Measurements from ENCODE around the gene DCLRE1A. TPM values are rescaled to one million over a fixed set of nuclear protein-coding genes. Genes with fewer than 3 reads are reported as not detected.

Gene DCLRE1A
- total RNA-seq, 1 experiment from 2014 or later: 15.0 TPM

- Histone ChIP-seq H3K27ac (ENCODE audit: low read length) (no peak overlapping the region), H3K27me3 (ENCODE audit: control insufficient read depth, insufficient read depth, low read length) (peaks cover 5% of the 10 kb centered on the region; the same call in 1 of the 2 replicates), H3K4me1 (ENCODE audit: control insufficient read depth, insufficient read depth, low read length) (no peaks in the 10 kb centered on the region), H3K9me3 (ENCODE audit: control insufficient read depth, insufficient read depth, low read depth, low read length) (no peaks in the 10 kb centered on the region), H3K36me3 (ENCODE audit: control insufficient read depth, insufficient read depth, low read length) (no peaks in the 10 kb centered on the region), H3K4me3 (ENCODE audit: low read depth in 2 of 2, low read length in 2 of 2) (no peak overlapping the region)
- POLR2A ChIA-PET: no interaction called here
- CTCF ChIA-PET: interaction anchor here (0.6 to 1.3 kb wide), 2 partner anchors 47 to 300 kb away, joined by 3 read pairs; no protein-coding TSS in a partner anchor
- ATAC-seq: no peak
- no peak for DNase-seq (ENCODE audit: low read depth, low spot score)
- TF ChIP-seq SIN3A (IDR thresholded peaks at IDR 0.05; ENCODE audit: borderline replicate concordance, insufficient read depth, low read depth, low read length) (no peak), POLR2AphosphoS5 (IDR thresholded peaks at IDR 0.05; ENCODE audit: low read depth, low read length) (no peak), TCF7L2 (IDR thresholded peaks at IDR 0.05; ENCODE audit: low read depth, low read length) (no peak)
- TF ChIP-seq, protein P1, sequence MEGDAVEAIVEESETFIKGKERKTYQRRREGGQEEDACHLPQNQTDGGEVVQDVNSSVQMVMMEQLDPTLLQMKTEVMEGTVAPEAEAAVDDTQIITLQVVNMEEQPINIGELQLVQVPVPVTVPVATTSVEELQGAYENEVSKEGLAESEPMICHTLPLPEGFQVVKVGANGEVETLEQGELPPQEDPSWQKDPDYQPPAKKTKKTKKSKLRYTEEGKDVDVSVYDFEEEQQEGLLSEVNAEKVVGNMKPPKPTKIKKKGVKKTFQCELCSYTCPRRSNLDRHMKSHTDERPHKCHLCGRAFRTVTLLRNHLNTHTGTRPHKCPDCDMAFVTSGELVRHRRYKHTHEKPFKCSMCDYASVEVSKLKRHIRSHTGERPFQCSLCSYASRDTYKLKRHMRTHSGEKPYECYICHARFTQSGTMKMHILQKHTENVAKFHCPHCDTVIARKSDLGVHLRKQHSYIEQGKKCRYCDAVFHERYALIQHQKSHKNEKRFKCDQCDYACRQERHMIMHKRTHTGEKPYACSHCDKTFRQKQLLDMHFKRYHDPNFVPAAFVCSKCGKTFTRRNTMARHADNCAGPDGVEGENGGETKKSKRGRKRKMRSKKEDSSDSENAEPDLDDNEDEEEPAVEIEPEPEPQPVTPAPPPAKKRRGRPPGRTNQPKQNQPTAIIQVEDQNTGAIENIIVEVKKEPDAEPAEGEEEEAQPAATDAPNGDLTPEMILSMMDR (IDR thresholded peaks at IDR 0.05): no peak
- TF ChIP-seq, protein P2, sequence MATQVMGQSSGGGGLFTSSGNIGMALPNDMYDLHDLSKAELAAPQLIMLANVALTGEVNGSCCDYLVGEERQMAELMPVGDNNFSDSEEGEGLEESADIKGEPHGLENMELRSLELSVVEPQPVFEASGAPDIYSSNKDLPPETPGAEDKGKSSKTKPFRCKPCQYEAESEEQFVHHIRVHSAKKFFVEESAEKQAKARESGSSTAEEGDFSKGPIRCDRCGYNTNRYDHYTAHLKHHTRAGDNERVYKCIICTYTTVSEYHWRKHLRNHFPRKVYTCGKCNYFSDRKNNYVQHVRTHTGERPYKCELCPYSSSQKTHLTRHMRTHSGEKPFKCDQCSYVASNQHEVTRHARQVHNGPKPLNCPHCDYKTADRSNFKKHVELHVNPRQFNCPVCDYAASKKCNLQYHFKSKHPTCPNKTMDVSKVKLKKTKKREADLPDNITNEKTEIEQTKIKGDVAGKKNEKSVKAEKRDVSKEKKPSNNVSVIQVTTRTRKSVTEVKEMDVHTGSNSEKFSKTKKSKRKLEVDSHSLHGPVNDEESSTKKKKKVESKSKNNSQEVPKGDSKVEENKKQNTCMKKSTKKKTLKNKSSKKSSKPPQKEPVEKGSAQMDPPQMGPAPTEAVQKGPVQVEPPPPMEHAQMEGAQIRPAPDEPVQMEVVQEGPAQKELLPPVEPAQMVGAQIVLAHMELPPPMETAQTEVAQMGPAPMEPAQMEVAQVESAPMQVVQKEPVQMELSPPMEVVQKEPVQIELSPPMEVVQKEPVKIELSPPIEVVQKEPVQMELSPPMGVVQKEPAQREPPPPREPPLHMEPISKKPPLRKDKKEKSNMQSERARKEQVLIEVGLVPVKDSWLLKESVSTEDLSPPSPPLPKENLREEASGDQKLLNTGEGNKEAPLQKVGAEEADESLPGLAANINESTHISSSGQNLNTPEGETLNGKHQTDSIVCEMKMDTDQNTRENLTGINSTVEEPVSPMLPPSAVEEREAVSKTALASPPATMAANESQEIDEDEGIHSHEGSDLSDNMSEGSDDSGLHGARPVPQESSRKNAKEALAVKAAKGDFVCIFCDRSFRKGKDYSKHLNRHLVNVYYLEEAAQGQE (IDR thresholded peaks at IDR 0.05; ENCODE audit: insufficient read depth in 1 of 2, low read depth in 2 of 2, low read length in 1 of 2): no peak
- no TSS peak for BruUV-seq (replicated peaks)
- in situ Hi-C loops (cut with HindIII; ENCODE audit: low pct_unique_long_range_greater_than_20kb, low sequenced_read_pairs) (no loop called here), intact Hi-C loops (cut with micrococcal nuclease; ENCODE audit: unreplicated experiment) (no loop called here)
Observed at GRCh38 chr10:113802997-113803396, 50.9 kb downstream of the DCLRE1A start.

DNA sequence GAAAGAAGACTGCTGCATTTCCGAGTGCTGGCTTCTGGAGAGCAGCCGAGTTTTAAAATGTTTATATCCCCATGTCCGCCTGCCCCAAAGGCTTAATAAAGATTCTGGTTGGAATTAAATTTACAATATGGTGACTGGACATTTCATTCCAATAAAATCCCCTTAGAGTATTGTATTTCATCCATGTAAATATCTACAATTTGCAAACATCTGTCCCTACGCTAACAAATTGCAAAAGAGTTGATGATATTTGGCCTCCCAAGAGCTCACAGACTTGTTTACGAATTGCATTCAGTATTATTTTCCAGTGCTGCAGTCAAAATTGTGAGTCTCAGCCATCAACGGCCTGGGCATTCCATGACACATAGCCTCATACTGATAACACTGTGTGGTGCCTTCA lies 52.3 kb downstream of the DCLRE1A start:
- TF ChIP-seq, protein P2 (IDR thresholded peaks at IDR 0.05; ENCODE audit: insufficient read depth in 1 of 2, low read depth in 2 of 2, low read length in 1 of 2): no peak
- TF ChIP-seq SIN3A (IDR thresholded peaks at IDR 0.05; ENCODE audit: borderline replicate concordance, insufficient read depth, low read depth, low read length) (no peak), POLR2AphosphoS5 (IDR thresholded peaks at IDR 0.05; ENCODE audit: low read depth, low read length) (no peak), TCF7L2 (IDR thresholded peaks at IDR 0.05; ENCODE audit: low read depth, low read length) (no peak)
- TF ChIP-seq, protein P1 (IDR thresholded peaks at IDR 0.05): no peak
- H3K4me3 ChIP-seq (ENCODE audit: low read depth in 2 of 2, low read length in 2 of 2): no peak overlapping the region
- H3K9me3 ChIP-seq (ENCODE audit: control insufficient read depth, insufficient read depth, low read depth, low read length): no peaks in the 10 kb centered on the region
- H3K4me1 ChIP-seq (ENCODE audit: control insufficient read depth, insufficient read depth, low read length): no peaks in the 10 kb centered on the region
- peaks cover 6% of the 10 kb centered on the region; the same call in 1 of the 2 replicates for H3K27me3 ChIP-seq (ENCODE audit: control insufficient read depth, insufficient read depth, low read length)
- H3K36me3 ChIP-seq (ENCODE audit: control insufficient read depth, insufficient read depth, low read length): no peaks in the 10 kb centered on the region
- H3K27ac ChIP-seq (ENCODE audit: low read length): no peak overlapping the region
- ChIA-PET CTCF (interaction anchor here (1.0 kb wide), 1 partner anchor 302 kb away, joined by 4 read pairs; no protein-coding TSS in a partner anchor), POLR2A (no interaction called here)
- no peak for ATAC-seq
- in situ Hi-C loops (cut with HindIII; ENCODE audit: low pct_unique_long_range_greater_than_20kb, low sequenced_read_pairs) (no loop called here), intact Hi-C loops (cut with micrococcal nuclease; ENCODE audit: unreplicated experiment) (no loop called here)
- BruUV-seq (replicated peaks): no TSS peak
- DNase-seq (ENCODE audit: low read depth, low spot score): no peak

All from Panc1 (cell line).